ENCODE measurements around the gene INPP4A. TPM values are rescaled to one million over a fixed set of nuclear protein-coding genes. Genes with fewer than 3 reads are reported as not detected.
A peak's percentile ranks its signal among the peaks of the same experiment; 100 is the strongest.

INPP4A gene
- total RNA-seq, 4 donors from 2014 or later: 22.8 to 35.8 (median 25.4) TPM

DNA sequence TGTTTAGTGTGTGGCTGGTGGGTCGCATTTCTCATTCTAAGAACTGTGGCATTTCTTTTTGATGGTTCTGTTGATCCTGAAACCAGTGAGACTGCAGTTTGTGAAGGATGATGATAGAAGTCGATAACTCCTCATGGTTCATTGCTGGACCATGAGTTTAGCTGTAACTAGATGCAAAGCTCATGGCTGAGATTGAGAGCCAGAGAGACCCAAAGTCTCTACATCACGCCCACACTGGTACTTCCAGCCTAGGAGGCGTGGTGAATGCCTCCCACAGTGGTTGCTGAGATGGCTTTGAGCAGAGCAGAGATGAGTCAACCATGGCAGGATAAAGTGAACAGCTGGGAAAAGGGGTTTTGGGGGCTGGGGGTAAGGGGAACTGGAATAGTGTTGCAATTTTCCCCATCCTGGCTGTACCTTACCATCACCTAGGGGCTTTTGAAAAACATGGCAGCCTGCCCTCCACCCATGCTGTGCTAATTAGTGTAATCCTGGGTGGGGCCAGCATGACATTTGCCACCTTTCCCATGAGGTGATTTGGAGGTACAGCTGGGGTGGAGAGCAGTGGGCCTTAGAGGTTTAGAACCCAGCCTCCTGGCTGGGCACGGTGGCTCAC is 24.1 kb downstream of the INPP4A start:
- Histone ChIP-seq H3K27me3 (no peaks in the 10 kb centered on the region), H3K4me3 (no peak overlapping the region), H3K36me3 (no peaks in the 10 kb centered on the region), H3K4me1 (peaks cover 23 to 49% (median 32%) of the 10 kb centered on the region in 4 donors), H3K27ac (no peak overlapping the region), H3K9me3 (no peaks in the 10 kb centered on the region)
- DNase-seq: no peak
- intact Hi-C loops (cut with DNase I; ENCODE audit: low total_unique reads): no loop called here
- TF ChIP-seq POLR2AphosphoS5 (IDR thresholded peaks at IDR 0.05) (no peak), POLR2A (IDR thresholded peaks at IDR 0.05) (no peak), EP300 (IDR thresholded peaks at IDR 0.05; ENCODE audit: low read depth) (no peak)
- TF ChIP-seq, protein P1, sequence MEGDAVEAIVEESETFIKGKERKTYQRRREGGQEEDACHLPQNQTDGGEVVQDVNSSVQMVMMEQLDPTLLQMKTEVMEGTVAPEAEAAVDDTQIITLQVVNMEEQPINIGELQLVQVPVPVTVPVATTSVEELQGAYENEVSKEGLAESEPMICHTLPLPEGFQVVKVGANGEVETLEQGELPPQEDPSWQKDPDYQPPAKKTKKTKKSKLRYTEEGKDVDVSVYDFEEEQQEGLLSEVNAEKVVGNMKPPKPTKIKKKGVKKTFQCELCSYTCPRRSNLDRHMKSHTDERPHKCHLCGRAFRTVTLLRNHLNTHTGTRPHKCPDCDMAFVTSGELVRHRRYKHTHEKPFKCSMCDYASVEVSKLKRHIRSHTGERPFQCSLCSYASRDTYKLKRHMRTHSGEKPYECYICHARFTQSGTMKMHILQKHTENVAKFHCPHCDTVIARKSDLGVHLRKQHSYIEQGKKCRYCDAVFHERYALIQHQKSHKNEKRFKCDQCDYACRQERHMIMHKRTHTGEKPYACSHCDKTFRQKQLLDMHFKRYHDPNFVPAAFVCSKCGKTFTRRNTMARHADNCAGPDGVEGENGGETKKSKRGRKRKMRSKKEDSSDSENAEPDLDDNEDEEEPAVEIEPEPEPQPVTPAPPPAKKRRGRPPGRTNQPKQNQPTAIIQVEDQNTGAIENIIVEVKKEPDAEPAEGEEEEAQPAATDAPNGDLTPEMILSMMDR (IDR thresholded peaks at IDR 0.05): no peak
- in situ Hi-C loops (cut with MboI; ENCODE audit: low pct_ligation_motif_present in 1 of 4, low pct_unique_long_range_greater_than_20kb in 1 of 4, low sequenced_read_pairs in 3 of 4): no loop called here
- 80 to 100% methylated on average over 2 to 5 of the region's 5 CpGs for WGBS, 2 donors (ENCODE audit: low coverage in 1 of 2)

DNA sequence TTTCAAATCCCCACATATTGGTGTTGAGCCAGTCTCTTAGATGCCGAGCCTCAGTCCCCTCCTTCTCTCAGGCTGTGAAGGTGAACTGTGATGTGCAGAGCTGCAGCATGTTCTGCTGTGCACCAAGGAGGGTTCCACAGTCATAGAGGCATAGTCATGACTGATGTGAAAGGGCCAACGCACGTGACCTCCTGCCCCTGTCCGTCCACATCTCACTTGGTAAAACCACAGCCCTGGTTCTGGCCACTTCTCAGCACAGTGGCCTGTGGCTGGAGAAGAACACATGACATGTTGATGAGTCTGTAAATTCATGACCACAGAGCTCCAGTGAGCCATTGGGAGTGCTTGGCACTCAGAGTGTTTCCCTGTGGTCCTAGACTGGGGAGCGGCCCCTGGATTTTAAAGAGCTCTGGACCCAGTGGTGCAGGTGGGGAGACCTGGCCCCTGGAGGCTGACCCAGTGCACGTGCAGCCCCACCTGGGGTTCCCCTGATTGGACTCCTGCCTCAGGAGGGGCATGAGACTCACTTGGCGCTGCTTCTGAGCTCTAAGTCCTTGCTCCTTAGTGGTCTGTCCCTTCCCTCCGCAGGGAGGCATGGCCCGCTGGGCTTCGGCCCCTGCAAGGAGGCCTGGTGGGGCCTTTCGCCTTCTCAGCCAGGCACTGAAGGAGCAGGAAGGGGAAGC is 25.3 kb downstream of the INPP4A start:
- in situ Hi-C loops (cut with MboI; ENCODE audit: low pct_ligation_motif_present in 1 of 4, low pct_unique_long_range_greater_than_20kb in 1 of 4, low sequenced_read_pairs in 3 of 4) (no loop called here), intact Hi-C loops (cut with DNase I; ENCODE audit: low total_unique reads) (no loop called here)
- Histone ChIP-seq H3K36me3 (no peaks in the 10 kb centered on the region), H3K4me3 (no peak overlapping the region), H3K9me3 (no peaks in the 10 kb centered on the region), H3K27me3 (no peaks in the 10 kb centered on the region), H3K27ac (no peak overlapping the region), H3K4me1 (peaks cover 26 to 52% (median 35%) of the 10 kb centered on the region in 4 donors)
- TF ChIP-seq, protein P1 (IDR thresholded peaks at IDR 0.05): no peak
- TF ChIP-seq POLR2A (IDR thresholded peaks at IDR 0.05) (no peak), POLR2AphosphoS5 (IDR thresholded peaks at IDR 0.05) (no peak), EP300 (IDR thresholded peaks at IDR 0.05; ENCODE audit: low read depth) (no peak)
- no peak for DNase-seq
- WGBS, 2 donors (ENCODE audit: low coverage in 1 of 2): 60 to 95% methylated on average over 1 to 11 of the region's 11 CpGs

DNA sequence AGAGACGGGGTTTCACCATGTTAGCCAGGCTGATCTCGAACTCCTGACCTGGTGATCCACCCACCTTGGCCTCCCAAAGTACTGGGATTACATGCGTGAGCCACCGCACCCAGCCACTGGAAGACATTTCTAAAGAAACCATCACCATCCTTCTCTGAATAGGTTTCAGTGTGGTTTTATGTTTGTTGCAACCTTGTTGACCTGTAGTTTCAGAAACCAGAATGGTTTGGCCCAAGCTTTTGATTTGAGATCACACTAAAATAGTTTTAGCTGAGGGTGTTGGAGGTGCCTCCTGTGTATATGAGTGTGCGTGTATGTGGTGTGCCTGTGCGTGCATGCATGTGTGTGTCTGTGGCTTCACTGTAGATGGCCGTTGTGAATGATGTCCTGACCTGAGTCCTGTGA is 26.2 kb downstream of the INPP4A start:
- intact Hi-C loops (cut with DNase I; ENCODE audit: low total_unique reads) (no loop called here), in situ Hi-C loops (cut with MboI; ENCODE audit: low pct_ligation_motif_present in 1 of 4, low pct_unique_long_range_greater_than_20kb in 1 of 4, low sequenced_read_pairs in 3 of 4) (no loop called here)
- H3K4me1 ChIP-seq: peaks cover 26 to 52% (median 35%) of the 10 kb centered on the region in 4 donors
- no peak overlapping the region for H3K4me3 ChIP-seq
- WGBS, 2 donors (ENCODE audit: low coverage in 1 of 2): 80% methylated on average over 7 of the region's 7 CpGs; no CpG with 5 or more reads in 1 of the 2 donors
- H3K27ac ChIP-seq: no peak overlapping the region
- H3K27me3 ChIP-seq: no peaks in the 10 kb centered on the region
- no peaks in the 10 kb centered on the region for H3K36me3 ChIP-seq
- H3K9me3 ChIP-seq: no peaks in the 10 kb centered on the region
- DNase-seq: no peak
- TF ChIP-seq POLR2A (IDR thresholded peaks at IDR 0.05): no peak
- TF ChIP-seq, protein P1 (IDR thresholded peaks at IDR 0.05): no peak
- no peak for TF ChIP-seq POLR2AphosphoS5 (IDR thresholded peaks at IDR 0.05)
- no peak for TF ChIP-seq EP300 (IDR thresholded peaks at IDR 0.05; ENCODE audit: low read depth)

DNA sequence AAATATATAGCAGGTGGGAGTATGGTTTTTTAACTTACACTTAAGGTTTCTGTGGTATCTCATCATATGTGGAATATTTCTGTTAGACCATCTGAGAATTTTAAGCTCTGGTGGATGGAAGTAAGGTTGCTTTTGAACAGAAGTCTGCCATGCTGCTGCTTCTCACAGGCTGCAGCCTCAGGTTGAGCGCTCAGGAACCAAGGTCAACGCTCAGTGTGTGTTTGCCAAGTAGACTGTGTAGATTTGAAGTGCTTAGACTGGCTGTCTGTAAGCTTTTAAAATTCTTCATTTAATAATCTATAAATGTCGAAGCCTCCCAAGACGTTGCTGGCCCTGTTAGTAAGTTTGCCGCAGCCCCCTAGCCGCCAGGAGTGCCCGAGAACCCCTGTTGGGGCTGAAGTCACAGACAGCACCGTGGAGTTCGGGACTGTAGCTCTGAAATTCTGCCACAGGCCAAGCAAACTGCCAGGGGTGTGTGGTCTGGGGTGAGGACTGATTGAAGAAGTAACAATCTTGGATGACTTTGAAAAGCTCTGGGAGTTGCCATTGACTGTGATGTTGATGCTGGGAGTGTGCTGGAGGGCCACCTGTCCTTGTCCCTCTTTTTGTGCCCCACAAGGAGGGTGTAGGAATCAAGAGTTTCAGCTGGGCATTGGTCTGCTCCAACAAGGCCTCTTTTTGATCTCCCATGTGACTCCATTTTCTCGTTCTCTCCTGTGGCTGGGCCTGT is 26.9 kb downstream of the INPP4A start:
- H3K4me3 ChIP-seq: no peak overlapping the region
- 93 to 100% methylated on average over 2 to 10 of the region's 10 CpGs for WGBS, 2 donors (ENCODE audit: low coverage in 1 of 2)
- H3K9me3 ChIP-seq: no peaks in the 10 kb centered on the region
- in situ Hi-C loops (cut with MboI; ENCODE audit: low pct_ligation_motif_present in 1 of 4, low pct_unique_long_range_greater_than_20kb in 1 of 4, low sequenced_read_pairs in 3 of 4) (no loop called here), intact Hi-C loops (cut with DNase I; ENCODE audit: low total_unique reads) (no loop called here)
- no peak for DNase-seq
- no peaks in the 10 kb centered on the region for H3K27me3 ChIP-seq
- H3K36me3 ChIP-seq: no peaks in the 10 kb centered on the region
- H3K27ac ChIP-seq: peak overlapping the region in 1 of 4 donors; percentile 29
- TF ChIP-seq POLR2A (IDR thresholded peaks at IDR 0.05) (no peak), EP300 (IDR thresholded peaks at IDR 0.05; ENCODE audit: low read depth) (no peak), POLR2AphosphoS5 (IDR thresholded peaks at IDR 0.05) (no peak)
- TF ChIP-seq, protein P1 (IDR thresholded peaks at IDR 0.05): no peak
- peaks cover 31 to 52% (median 36%) of the 10 kb centered on the region in 4 donors for H3K4me1 ChIP-seq
